GM19324 (cell line): ENCODE results near the gene NOD1.
"Not testable (repeated sequence)": the region's sequence is repeated elsewhere in the genome, so short reads cannot be mapped to it uniquely, and the experiment has no call there.

ENCODE experiments used
- ATAC-seq: cut with Tn5 transposase; IDR thresholded peaks from one replicate; pipeline ENCODE4 v1.9.1; 2021; ENCODE audit warnings: mild to moderate bottlenecking, moderate library complexity; ENCODE audit not compliant: unreplicated experiment, low FRiP score

NOD1 gene

DNA sequence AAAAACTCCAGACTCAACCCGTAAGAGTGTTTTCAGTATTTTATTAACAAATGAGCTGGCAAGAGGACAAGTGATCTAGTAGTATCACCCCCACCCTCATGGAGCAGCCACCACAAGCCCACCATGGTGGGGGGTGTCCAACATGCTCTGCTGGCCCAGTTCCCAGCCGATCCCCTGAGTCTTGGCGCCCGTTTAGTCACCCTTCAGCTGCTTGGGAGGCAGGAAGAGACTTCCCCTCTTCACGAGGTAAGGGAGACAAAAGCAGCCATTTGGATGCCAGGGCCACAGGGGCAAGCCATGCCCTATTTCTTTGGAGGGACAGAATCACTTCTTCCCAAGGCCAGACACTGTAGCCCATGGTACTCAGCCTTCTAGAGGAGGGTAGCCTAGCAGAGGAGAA is 54.1 kb downstream of the NOD1 start:
- no peak for ATAC-seq

GRCh38 chr7:30423788-30424505 is 54.6 kb downstream of the NOD1 start:
- ATAC-seq: no peak

DNA sequence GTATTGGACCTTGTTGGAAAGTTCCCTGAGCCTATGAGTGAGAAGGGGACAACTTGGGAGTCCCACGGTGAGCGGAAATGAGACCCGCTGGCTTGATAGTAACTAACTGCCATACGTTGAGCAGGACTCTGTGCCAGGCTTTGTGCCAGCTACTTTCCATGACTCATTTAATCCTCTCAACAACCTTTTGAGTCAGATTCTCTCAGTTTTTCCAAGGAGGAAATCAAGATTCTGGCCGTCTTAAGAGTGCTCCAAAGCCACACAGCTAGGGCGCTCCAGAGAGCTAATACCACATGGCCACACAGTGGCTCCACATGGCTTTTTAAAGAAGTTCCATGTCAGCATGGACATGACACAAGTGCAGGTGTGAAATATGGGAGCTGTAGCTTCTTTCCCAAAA is 55.7 kb downstream of the NOD1 start:
- no peak for ATAC-seq

DNA sequence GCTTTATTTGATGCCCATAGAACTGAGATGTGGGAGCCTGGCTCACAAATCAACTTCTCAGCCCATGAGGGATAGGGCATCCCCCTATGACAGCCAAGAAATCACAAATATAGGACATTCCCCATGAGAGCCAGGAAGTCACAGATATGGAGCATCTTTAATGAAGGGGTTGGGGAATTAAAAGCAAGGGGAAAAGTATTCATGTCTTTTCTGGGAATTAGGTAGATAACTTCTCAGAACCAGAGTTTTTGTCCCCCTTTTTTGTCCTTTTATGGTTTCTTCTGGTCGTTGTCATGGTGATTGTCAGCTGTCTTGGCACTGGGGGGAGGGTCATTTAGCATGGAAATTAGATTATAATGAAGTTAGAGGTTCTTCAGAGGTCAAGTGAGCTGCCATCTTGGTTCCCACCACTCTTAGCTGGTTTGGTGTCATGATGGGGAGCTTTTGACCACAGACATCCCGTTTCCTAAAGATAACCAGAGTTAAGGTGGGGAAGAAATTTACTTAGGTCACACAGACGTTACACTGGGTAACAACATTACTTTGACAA is 56.9 kb downstream of the NOD1 start:
- ATAC-seq: no peak

DNA sequence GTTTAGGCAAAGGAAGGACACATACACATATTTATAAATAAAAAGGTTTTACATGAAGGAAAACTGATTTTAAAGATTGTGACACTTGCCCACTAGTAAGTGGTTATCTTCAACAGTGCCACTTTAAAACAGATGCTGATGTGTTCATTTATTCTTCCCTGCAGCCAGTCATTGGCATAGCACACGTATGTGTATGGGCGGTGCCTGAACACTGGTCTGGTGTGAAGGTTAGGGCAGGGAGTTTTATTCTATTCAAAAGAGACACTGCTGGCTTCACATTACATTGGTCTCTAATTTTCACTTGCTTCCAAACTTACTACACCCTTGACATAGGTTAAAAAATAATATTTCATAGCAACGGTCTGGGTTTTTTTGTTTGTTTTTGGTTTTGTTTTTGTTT is 57.9 kb downstream of the NOD1 start:
- no peak for ATAC-seq

DNA sequence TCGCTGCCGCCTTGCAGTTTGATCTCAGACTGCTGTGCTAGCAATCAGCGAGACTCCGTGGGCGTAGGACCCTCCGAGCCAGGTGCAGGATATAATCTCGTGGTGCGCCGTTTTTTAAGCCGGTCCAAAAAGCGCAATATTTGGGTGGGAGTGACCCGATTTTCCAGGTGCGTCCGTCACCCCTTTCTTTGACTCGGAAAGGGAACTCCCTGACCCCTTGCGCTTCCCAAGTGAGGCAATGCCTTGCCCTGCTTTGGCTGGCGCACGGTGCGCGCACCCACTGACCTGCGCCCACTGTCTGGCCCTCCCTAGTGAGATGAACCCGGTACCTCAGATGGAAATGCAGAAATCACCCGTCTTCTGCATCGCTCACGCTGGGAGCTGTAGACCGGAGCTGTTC is 58.5 kb downstream of the NOD1 start:
- not testable (repeated sequence) for ATAC-seq

GRCh38 chr7:30413864-30414263 is 64.7 kb downstream of the NOD1 start:
- ATAC-seq: no peak

GRCh38 chr7:30412782-30413504 is 65.6 kb downstream of the NOD1 start:
- no peak for ATAC-seq

DNA sequence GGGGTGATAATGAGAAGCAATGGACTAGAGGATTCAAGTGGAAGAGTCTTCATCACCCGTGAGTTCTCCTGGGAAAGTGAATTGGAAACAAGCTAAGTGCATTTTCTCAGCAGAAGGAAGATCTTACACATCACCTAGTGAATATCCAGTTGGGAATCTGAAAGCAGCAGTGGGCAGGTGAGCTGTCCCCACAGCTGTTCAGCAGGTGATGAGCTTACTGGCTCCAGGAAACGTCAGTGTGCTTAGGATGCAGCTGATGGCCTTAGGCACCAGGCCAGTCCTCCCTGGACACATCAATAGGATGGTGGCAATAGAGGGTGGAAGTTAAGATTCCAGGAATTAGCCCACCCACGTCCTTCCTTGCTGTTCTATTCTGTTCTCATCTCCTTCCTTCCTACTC is 66.7 kb downstream of the NOD1 start:
- no peak for ATAC-seq

DNA sequence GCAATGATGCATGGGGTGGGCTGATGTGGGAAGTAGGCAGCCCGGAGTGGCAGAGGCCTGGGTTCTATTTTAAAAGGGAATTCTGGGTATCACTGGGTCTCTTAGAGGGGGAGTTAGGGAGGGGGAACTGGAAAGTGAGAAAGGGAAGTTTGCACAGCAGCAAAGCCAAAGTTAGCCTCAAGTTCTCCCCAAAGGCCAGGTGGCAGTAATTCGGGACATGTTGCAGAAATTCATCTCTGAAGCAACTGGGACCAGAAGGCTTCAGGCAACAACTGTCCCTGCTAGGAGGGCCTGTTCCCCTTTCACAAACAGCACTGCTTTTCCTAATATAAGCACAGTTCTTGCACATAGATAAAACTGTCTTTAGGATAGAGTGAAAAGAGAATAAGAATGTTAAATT is 67.4 kb downstream of the NOD1 start:
- ATAC-seq: no peak

DNA sequence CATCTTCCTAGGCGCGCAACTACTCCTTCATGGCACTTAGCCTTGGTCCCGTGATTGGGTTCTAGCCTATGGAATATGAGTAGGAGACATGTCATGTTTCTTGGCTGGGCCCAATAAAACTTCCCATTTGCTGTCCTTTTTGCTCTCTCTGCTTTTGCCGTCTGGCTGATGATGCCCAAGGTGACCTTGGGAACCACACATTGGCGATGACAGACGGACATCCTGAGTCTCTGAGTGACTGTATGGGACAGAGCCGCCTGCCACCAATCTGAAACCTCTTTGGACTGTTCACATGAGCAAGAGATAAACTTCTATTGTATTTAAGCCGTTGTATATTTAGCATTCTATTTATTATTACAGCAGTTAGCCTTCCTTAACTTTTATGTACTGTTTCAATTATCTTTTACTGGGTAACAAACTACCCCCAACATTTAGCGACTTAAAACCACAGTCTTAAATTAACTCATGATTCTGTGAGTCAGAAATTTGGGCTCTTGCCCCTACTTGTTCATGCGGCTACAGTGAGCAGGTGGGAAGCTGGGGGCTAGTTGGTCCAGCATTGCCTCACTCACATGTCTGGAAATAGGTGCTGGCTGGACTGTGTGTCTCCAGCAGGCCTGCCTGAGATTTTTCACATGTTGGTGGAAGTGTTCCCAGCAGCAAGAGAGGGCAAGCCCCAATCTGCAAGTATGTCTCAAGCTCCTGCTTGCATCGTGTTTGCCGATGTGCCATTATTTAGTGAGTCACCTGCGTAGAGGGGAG is 71.7 kb downstream of the NOD1 start:
- ATAC-seq: no peak

DNA sequence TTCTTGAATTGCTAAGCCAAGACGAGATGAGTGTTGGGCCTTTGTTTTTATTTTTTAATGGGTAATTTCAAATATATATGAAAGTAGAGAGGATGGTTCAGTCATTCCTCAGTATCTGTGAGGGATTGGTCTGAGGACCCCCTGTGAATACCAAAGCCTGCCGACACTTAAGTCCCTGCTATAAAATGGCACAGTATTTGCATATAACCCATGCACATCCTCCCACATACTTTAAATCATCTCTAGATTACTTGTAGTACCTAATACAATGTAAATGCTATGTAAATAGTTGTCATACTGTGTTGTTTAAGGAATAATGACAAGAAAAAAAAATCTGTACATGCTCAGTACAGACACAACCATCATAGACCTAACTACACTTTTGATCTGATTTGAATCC is 73.4 kb downstream of the NOD1 start:
- ATAC-seq: no peak

GRCh38 chr7:30403477-30403876 is 75.1 kb downstream of the NOD1 start:
- ATAC-seq: no peak

- ATAC-seq: no peak
Observed at GRCh38 chr7:30396389-30396788, 82.2 kb downstream of the NOD1 start.

- no peak for ATAC-seq
Observed at GRCh38 chr7:30395676-30396075, 82.9 kb downstream of the NOD1 start.

- no peak for ATAC-seq
Observed at GRCh38 chr7:30391806-30392205, 86.8 kb downstream of the NOD1 start.

DNA sequence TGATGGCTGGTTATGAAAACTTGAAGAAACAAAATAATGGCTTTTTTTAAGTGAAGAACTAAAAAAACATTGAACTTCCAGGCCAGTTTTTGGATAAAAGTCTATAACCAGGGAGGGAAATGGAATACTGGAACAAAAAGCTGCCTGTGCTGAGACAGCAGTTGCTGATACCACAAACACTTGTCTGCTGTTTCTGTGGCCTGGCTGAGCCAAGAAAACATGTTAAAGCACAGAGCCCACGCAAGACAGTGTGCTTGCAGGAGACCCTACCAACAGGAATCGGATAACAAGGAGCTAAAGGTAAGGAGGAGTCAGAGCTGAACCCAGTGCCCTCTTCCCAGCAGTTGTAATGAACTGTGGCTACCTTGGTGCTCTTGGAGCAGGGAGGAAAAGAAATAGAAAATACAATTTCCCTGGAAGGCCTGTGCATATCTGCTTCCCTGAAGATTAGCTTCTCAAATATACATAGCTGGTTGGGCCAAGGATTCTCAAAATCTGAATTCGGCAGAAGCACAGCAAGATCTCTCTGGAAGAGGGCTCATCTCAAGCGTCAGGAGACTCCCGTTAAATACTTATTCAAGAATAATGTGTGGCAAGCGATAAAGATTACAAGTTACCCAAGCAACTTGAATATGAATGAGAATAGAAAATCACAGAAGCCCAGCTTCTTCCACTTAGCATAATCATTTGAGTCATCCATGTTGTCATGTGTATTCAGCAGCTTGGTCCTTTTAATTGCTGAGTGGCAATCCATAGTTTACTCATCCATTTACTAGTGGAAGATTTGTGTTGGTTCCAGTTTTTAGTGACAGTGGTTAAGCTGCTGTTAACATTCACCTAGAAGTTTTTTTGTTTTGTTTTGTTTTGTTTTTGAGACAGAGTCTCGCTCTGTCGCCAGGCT is 87.6 kb downstream of the NOD1 start:
- no peak for ATAC-seq

- no peak for ATAC-seq
Observed at GRCh38 chr7:30389791-30390190, 88.8 kb downstream of the NOD1 start.

DNA sequence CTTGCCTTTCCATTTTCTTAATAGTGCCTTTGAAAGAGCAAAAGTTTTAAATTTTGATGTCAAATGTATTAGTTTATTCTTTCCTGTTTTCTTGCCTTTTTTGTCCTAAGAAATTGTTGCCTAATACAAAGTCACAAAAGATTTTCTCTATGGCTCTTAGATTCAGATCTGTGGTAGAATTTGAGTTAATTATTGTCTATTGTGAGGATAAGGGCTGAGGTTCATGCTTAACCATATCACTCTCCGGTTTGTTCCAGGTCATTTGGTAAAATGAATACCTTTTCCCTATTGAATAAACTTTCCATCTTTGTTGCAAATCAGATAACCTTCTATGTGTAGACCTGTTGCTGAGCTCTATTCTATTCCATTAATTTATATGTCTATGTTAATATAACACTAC is 96.0 kb downstream of the NOD1 start:
- no peak for ATAC-seq

- not testable (repeated sequence) for ATAC-seq
Observed at GRCh38 chr7:30380824-30381223, 97.8 kb downstream of the NOD1 start.
